CD4-positive, alpha-beta T cell (primary cell): ENCODE measurements around the gene GPR158. TPM values are rescaled to one million over a fixed set of nuclear protein-coding genes. Genes with fewer than 3 reads are reported as not detected.

Experiments used
- ATAC-seq: fragments of 200-7000 bp; cut with Tn5 transposase; one replicate; pipeline ENCODE4 v1.10.0; 2022; ENCODE audit warnings: mild to moderate bottlenecking; ENCODE audit not compliant: poor library complexity
- CTCF ChIA-PET: fragments of 350-600 bp; sonication (Branson Sonifier 250); formaldehyde crosslinking; loops from one replicate; lab custom pipeline; 2021; ENCODE audit warnings: antibody characterized with exemption, inconsistent platforms; lab: Charles Lee
- POLR2A ChIA-PET: fragments of 350-600 bp; sonication (Branson Sonifier 250); formaldehyde crosslinking; loops from one replicate; lab custom pipeline; 2021; ENCODE audit warnings: antibody characterized with exemption, inconsistent platforms; lab: Charles Lee
- DNase-seq, 14 experiments: peaks; one replicate each; pipeline ENCODE4 v3.0.0-alpha.2; 2013 to 2020; ENCODE audit warnings: mixed read lengths in 2 of 14
- H3K27ac ChIP-seq, 2 donors: one replicate each; pipeline versions ENCODE4 v1.5.1 to v1.7.0; 2013; ENCODE audit warnings: low read length in 2 of 2, low read depth in 1 of 2, mild to moderate bottlenecking in 1 of 2
- H3K27me3 ChIP-seq, 2 experiments: 1 replicate in 1 of 2; 2 replicates in 1 of 2; pipeline versions ENCODE4 v1.6.1 to v1.7.0; 2013; ENCODE audit warnings: low read length in 2 of 2, control low read depth in 1 of 2, mild to moderate bottlenecking in 1 of 2, moderate library complexity in 1 of 2; ENCODE audit not compliant: insufficient read depth in 2 of 2, control insufficient read depth in 1 of 2
- H3K36me3 ChIP-seq: one replicate; pipeline ENCODE4 v1.6.1; 2013; ENCODE audit warnings: low read length, control low read depth; ENCODE audit not compliant: insufficient read depth
- H3K4me1 ChIP-seq: one replicate; pipeline ENCODE4 v1.6.1; 2013; ENCODE audit warnings: low read length, control low read depth; ENCODE audit not compliant: insufficient read depth
- H3K4me3 ChIP-seq: one replicate; pipeline ENCODE4 v1.5.1; 2013; ENCODE audit warnings: mild to moderate bottlenecking, low read length, moderate library complexity
- H3K9me3 ChIP-seq, 2 experiments: 1 replicate in 1 of 2; 2 replicates in 1 of 2; pipeline versions ENCODE4 v1.6.1 to v1.7.0; 2013; ENCODE audit warnings: low read length in 2 of 2, mild to moderate bottlenecking in 2 of 2, control low read depth in 1 of 2, moderate library complexity in 1 of 2; ENCODE audit not compliant: control insufficient read depth in 1 of 2, insufficient read depth in 1 of 2
- H3K27ac Mint-ChIP-seq: one replicate; pipeline ENCODE4 v1.8.0; 2020; ENCODE audit warnings: mixed read lengths
- H3K27me3 Mint-ChIP-seq: one replicate; pipeline ENCODE4 v1.8.0; 2021; ENCODE audit warnings: mixed read lengths
- H3K36me3 Mint-ChIP-seq: one replicate; pipeline ENCODE4 v1.8.0; 2021; ENCODE audit warnings: low read depth, mixed read lengths
- H3K4me1 Mint-ChIP-seq: one replicate; pipeline ENCODE4 v1.8.0; 2021; ENCODE audit warnings: low read depth, mixed read lengths
- H3K4me3 Mint-ChIP-seq: one replicate; pipeline ENCODE4 v1.8.0; 2020; ENCODE audit warnings: mild to moderate bottlenecking, mixed read lengths
- H3K9me3 Mint-ChIP-seq: one replicate; pipeline ENCODE4 v1.8.0; 2020; ENCODE audit warnings: mixed read lengths
- intact Hi-C, 2 experiments: fragments of 100-400 bp; cut with DNase I in 1 of 2; cut with micrococcal nuclease in 1 of 2; formaldehyde crosslinking; loops; one replicate each; pipeline versions ENCODE4 v1.15.1 to v1.9.0; 2023 to 2025; cut with DNase I, micrococcal nuclease
- total RNA-seq, 174 experiments: library from RNA in 2 of 174; stranded (reverse) in 2 of 174; gene quantifications; one replicate each; pipeline ENCODE4 v1.2.3 and lab custom pipeline; 2021 to 2026
- TF ChIP-seq, protein P1 (sequence below): fragments of 200-600 bp; IDR thresholded peaks from one replicate; pipeline ENCODE4 v1.8.0; 2022; ENCODE audit warnings: antibody characterized with exemption, mild to moderate bottlenecking

The GPR158 gene
- total RNA-seq, 2 experiments from 2014 or later: not detected

DNA sequence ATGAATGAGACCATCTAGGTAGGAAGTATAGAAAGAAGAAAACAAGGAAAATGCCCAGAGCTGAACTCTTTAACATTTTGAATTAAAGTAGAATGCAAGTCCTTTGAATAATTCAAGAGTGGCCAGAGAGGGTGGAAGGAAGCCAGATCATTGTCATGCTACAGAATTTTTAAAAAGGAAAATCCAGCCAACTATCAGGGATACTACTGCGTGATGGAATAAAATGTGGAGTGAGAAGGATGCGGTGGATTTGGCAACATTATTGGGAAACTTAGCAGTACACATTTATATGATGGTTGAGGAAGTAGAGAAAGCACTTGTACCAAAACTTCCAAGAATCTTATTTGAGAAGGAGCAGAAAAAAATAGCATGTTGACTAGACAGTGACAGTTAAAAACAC lies 261.6 kb downstream of the GPR158 start:
- Histone ChIP-seq H3K27ac (no peak overlapping the region), H3K27me3 (no peaks in the 10 kb centered on the region), H3K9me3 (peaks cover 0 to 8% of the 10 kb centered on the region in 2 experiments), H3K36me3 (no peaks in the 10 kb centered on the region), H3K4me1 (no peaks in the 10 kb centered on the region), H3K4me3 (no peak overlapping the region)
- Mint-ChIP-seq H3K4me3 (no peak overlapping the region), H3K4me1 (no peaks in the 10 kb centered on the region), H3K36me3 (no peaks in the 10 kb centered on the region), H3K27me3 (no peaks in the 10 kb centered on the region), H3K9me3 (peaks cover 4% of the 10 kb centered on the region), H3K27ac (no peak overlapping the region)
- ChIA-PET POLR2A (no interaction called here), CTCF (no interaction called here)
- DNase-seq (no peak), ATAC-seq (no peak)
- TF ChIP-seq, protein P1, sequence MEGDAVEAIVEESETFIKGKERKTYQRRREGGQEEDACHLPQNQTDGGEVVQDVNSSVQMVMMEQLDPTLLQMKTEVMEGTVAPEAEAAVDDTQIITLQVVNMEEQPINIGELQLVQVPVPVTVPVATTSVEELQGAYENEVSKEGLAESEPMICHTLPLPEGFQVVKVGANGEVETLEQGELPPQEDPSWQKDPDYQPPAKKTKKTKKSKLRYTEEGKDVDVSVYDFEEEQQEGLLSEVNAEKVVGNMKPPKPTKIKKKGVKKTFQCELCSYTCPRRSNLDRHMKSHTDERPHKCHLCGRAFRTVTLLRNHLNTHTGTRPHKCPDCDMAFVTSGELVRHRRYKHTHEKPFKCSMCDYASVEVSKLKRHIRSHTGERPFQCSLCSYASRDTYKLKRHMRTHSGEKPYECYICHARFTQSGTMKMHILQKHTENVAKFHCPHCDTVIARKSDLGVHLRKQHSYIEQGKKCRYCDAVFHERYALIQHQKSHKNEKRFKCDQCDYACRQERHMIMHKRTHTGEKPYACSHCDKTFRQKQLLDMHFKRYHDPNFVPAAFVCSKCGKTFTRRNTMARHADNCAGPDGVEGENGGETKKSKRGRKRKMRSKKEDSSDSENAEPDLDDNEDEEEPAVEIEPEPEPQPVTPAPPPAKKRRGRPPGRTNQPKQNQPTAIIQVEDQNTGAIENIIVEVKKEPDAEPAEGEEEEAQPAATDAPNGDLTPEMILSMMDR: no peak
- intact Hi-C loops: no loop called here

DNA sequence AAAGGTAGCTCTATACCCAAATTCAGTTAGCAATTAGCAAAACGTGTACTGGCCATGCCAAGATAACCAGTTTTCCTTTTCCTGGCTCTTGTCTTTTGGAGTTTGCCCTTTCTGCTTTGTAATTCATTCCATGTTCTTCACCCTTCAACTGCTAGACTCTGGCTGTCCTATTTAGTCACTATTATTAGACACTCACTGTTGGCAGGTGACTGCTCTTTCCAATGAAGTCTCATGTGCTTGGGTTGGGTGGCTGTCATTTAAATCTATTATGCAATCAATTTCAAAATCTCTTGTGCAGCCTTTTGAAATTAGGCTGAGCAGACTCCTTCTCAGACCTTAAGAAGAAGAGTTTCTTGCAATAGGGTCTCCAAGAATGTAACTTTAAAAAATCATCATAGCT lies 266.5 kb downstream of the GPR158 start:
- Mint-ChIP-seq H3K27ac (no peak overlapping the region), H3K27me3 (no peaks in the 10 kb centered on the region), H3K9me3 (peaks cover 3% of the 10 kb centered on the region), H3K36me3 (no peaks in the 10 kb centered on the region), H3K4me3 (no peak overlapping the region), H3K4me1 (no peaks in the 10 kb centered on the region)
- no peaks in the 10 kb centered on the region for H3K36me3 ChIP-seq
- H3K27ac ChIP-seq: no peak overlapping the region
- DNase-seq (no peak), ATAC-seq (no peak)
- CTCF ChIA-PET: no interaction called here
- H3K4me3 ChIP-seq: no peak overlapping the region
- H3K9me3 ChIP-seq: no peaks in the 10 kb centered on the region
- no peaks in the 10 kb centered on the region for H3K4me1 ChIP-seq
- POLR2A ChIA-PET: no interaction called here
- TF ChIP-seq, protein P1: no peak
- intact Hi-C loops: no loop called here
- H3K27me3 ChIP-seq: no peaks in the 10 kb centered on the region

DNA sequence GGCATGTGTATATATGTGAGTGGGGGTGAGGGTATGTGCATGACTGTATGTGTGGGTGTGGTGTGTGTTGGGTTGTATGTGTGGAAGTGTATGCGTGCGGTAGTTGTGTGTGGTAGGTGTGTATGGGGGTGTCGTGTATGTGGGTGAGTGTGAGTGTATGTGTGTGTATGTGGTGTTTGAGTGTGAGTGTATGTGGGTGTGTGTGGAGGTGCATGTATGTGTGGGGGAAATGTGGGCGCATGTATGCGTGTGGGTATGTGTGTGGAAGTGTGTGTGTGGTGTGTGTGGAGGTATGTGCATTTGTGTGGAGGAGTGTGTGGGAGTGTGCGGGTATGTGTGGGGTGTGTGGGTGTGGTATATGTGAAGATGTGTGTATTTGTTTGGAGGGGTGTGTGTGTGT lies 269.5 kb downstream of the GPR158 start:
- Histone ChIP-seq H3K27ac (no peak overlapping the region), H3K4me3 (no peak overlapping the region), H3K9me3 (no peaks in the 10 kb centered on the region), H3K4me1 (no peaks in the 10 kb centered on the region), H3K36me3 (no peaks in the 10 kb centered on the region), H3K27me3 (no peaks in the 10 kb centered on the region)
- ATAC-seq: no peak
- Mint-ChIP-seq H3K27ac (no peak overlapping the region), H3K4me1 (no peaks in the 10 kb centered on the region), H3K27me3 (no peaks in the 10 kb centered on the region), H3K4me3 (no peak overlapping the region), H3K9me3 (peaks cover 6% of the 10 kb centered on the region), H3K36me3 (no peaks in the 10 kb centered on the region)
- POLR2A ChIA-PET: no interaction called here
- TF ChIP-seq, protein P1: no peak
- CTCF ChIA-PET: no interaction called here
- intact Hi-C loops: no loop called here
- no peak for DNase-seq
